ENCODE measurements around the gene PIGL.

DNA sequence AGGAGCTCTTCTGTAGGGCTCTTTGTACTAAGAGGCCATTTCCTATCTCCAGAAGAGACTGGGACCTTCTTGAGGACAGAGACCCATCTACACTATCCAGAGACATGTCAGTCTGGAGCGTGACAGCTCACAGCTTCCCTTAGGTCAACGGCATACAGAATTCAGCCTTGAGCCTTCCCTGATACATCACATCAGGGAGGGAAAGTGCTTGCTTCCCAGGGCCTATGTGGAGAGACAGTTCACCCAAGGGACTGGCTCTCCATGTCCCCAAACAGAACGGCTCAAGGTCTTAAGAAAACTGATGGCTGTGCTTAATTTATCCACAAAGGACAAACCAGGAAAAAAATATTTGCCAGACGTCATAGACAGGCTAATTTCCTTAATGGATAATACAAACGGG lies 128.6 kb downstream of the PIGL start:
- TF ChIP-seq, protein P1, sequence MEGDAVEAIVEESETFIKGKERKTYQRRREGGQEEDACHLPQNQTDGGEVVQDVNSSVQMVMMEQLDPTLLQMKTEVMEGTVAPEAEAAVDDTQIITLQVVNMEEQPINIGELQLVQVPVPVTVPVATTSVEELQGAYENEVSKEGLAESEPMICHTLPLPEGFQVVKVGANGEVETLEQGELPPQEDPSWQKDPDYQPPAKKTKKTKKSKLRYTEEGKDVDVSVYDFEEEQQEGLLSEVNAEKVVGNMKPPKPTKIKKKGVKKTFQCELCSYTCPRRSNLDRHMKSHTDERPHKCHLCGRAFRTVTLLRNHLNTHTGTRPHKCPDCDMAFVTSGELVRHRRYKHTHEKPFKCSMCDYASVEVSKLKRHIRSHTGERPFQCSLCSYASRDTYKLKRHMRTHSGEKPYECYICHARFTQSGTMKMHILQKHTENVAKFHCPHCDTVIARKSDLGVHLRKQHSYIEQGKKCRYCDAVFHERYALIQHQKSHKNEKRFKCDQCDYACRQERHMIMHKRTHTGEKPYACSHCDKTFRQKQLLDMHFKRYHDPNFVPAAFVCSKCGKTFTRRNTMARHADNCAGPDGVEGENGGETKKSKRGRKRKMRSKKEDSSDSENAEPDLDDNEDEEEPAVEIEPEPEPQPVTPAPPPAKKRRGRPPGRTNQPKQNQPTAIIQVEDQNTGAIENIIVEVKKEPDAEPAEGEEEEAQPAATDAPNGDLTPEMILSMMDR (IDR thresholded peaks at IDR 0.05): no peak
- no peak for TF ChIP-seq POLR2AphosphoS5 (IDR thresholded peaks at IDR 0.05)
- TF ChIP-seq POLR2A (IDR thresholded peaks at IDR 0.05): no peak
- TF ChIP-seq EP300 (IDR thresholded peaks at IDR 0.05; ENCODE audit: low read depth): no peak

Measured in transverse colon (tissue), 4 donors.